HFFc6 (cell line): ENCODE data around the gene KRT77. TPM values are rescaled to one million over a fixed set of nuclear protein-coding genes. Genes with fewer than 3 reads are reported as not detected.

ENCODE experiments used
- DNase-seq: peaks from one replicate; pipeline ENCODE4 v3.0.0-alpha.2; 2018
- H3K27ac Mint-ChIP-seq: 2 replicates; pipeline ENCODE4 v1.8.0; 2020; ENCODE audit warnings: mild to moderate bottlenecking, mixed read lengths
- H3K27me3 Mint-ChIP-seq: 2 replicates; pipeline ENCODE4 v1.8.0; 2021; ENCODE audit warnings: mild to moderate bottlenecking, moderate library complexity, mixed read lengths; ENCODE audit not compliant: insufficient read depth
- H3K36me3 Mint-ChIP-seq: 2 replicates; pipeline ENCODE4 v1.8.0; 2021; ENCODE audit warnings: low read depth, mixed read lengths
- H3K4me1 Mint-ChIP-seq: 2 replicates; pipeline ENCODE4 v1.8.0; 2020; ENCODE audit warnings: low read depth, mixed read lengths
- H3K4me3 Mint-ChIP-seq: 2 replicates; pipeline ENCODE4 v1.8.0; 2020; ENCODE audit warnings: mild to moderate bottlenecking, moderate library complexity, mixed read lengths
- H3K9me3 Mint-ChIP-seq: 2 replicates; pipeline ENCODE4 v1.8.0; 2020; ENCODE audit warnings: mild to moderate bottlenecking, mixed read lengths
- CTCF ChIP-seq: fragments of 200-600 bp; sonication (generic); IDR thresholded peaks from 2 replicates; pipeline ENCODE4 v1.5.0; 2021; ENCODE audit warnings: antibody characterized with exemption, mild to moderate bottlenecking
- total RNA-seq, 6 experiments: library from RNA; stranded (reverse); fragmentation: NEBNext Ultra II Directional; extraction: Animal tissue kit (Norgen Biotek cat#: 25700); gene quantifications; 2 replicates in 1 of 6; 3 replicates in 5 of 6; pipeline ENCODE4 v1.2.3, GENCODE V29; 2021

KRT77 gene
- total RNA-seq, 6 experiments from 2014 or later = not detected

GRCh38 chr12:52730383-52730782 lies 27.1 kb upstream of the KRT77 start:
- Mint-ChIP-seq H3K27me3 (peaks cover 60% of the 10 kb centered on the region), H3K36me3 (no peaks in the 10 kb centered on the region), H3K4me3 (no peak overlapping the region), H3K9me3 (no peaks in the 10 kb centered on the region; the same call in 1 of the 2 replicates), H3K4me1 (no peaks in the 10 kb centered on the region), H3K27ac (no peak overlapping the region)
- no peak for DNase-seq
- no peak for TF ChIP-seq CTCF

DNA sequence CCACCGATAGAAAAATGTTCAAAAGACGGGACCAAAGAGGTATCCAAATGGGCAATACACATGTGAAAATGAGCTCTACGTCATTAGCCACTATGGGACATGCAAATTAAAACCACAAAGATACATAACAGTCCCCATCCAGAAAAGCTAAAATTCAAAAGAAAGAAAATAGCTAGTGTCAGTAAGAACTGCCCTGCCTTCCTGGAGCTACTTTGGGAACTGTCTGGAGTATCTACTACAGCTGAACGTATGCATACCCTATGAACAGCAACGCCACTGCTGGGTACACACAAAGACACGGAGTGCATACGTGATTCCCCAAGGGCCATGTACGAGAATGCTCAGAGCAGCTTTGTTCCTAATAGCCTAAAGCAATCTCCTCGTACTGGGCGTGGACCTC lies 25.8 kb upstream of the KRT77 start:
- Mint-ChIP-seq H3K4me1 (no peaks in the 10 kb centered on the region), H3K27me3 (peaks cover 54% of the 10 kb centered on the region), H3K27ac (no peak overlapping the region), H3K36me3 (no peaks in the 10 kb centered on the region), H3K4me3 (no peak overlapping the region), H3K9me3 (no peaks in the 10 kb centered on the region; the same call in 1 of the 2 replicates)
- no peak for DNase-seq
- no peak for TF ChIP-seq CTCF

GRCh38 chr12:52728374-52728773 lies 25.1 kb upstream of the KRT77 start:
- H3K9me3 Mint-ChIP-seq = no peaks in the 10 kb centered on the region; the same call in 1 of the 2 replicates
- H3K27me3 Mint-ChIP-seq = peaks cover 51% of the 10 kb centered on the region

DNA sequence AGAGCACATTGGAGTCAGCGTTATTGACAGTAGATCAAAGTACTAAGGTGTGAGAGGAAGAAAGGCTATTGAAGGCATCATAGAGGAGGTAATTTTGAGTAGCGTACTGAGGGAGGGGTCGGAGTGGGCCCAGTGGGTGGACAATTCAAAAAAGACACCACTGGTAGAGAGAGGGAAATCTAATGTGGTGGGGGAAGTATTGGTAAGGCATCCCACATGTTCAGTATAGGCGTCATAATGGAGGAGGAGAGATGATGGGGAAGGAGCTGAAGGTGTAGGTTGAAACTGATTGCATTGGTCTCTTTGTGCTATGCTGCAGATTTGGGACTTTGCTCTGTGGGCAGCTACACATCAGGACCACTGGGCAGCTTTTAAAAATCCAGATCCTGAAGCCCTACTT lies 23.7 kb upstream of the KRT77 start:
- no peak for TF ChIP-seq CTCF
- no peaks in the 10 kb centered on the region for H3K36me3 Mint-ChIP-seq
- H3K4me1 Mint-ChIP-seq = no peaks in the 10 kb centered on the region
- H3K9me3 Mint-ChIP-seq = no peaks in the 10 kb centered on the region; the same call in 1 of the 2 replicates
- H3K4me3 Mint-ChIP-seq = no peak overlapping the region
- DNase-seq = no peak
- H3K27me3 Mint-ChIP-seq = peaks cover 53% of the 10 kb centered on the region
- H3K27ac Mint-ChIP-seq = no peak overlapping the region

More at GRCh38 chr12:52728374-52728773, 25.1 kb upstream of the KRT77 start:
- H3K4me3 Mint-ChIP-seq = no peak overlapping the region
- no peak for DNase-seq
- H3K4me1 Mint-ChIP-seq = no peaks in the 10 kb centered on the region
- H3K36me3 Mint-ChIP-seq = no peaks in the 10 kb centered on the region
- H3K27ac Mint-ChIP-seq = no peak overlapping the region
- no peak for TF ChIP-seq CTCF

- peaks cover 50% of the 10 kb centered on the region for H3K27me3 Mint-ChIP-seq
- H3K4me3 Mint-ChIP-seq = no peak overlapping the region
- no peaks in the 10 kb centered on the region for H3K9me3 Mint-ChIP-seq
- no peak for TF ChIP-seq CTCF
- no peak overlapping the region for H3K27ac Mint-ChIP-seq
- DNase-seq = no peak
- no peaks in the 10 kb centered on the region for H3K36me3 Mint-ChIP-seq
- no peaks in the 10 kb centered on the region for H3K4me1 Mint-ChIP-seq
Observed at GRCh38 chr12:52726451-52726850, 23.1 kb upstream of the KRT77 start.

DNA sequence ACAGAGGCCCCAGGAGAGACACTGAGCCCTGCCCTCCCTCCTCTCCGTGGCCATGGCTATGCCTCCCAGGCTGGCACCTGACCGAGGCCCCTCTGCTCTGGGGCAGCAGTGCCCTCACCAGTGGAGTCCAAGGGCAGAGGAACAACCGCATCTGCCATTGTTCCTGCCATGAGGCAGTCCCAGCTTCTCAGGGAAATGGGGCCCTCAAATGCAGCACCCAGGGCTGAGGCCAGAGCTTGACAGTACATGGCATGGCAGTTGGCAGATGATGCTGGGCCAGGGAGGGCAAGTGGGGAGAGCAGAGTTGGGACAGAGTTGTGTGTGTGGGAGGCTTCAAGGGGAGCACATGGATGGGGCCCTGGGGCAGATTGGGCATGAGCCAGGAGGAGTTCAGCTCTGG lies 21.1 kb upstream of the KRT77 start:
- H3K4me3 Mint-ChIP-seq = no peak overlapping the region
- H3K36me3 Mint-ChIP-seq = no peaks in the 10 kb centered on the region
- no peak for DNase-seq
- TF ChIP-seq CTCF = no peak
- peaks cover 6% of the 10 kb centered on the region for H3K4me1 Mint-ChIP-seq
- H3K9me3 Mint-ChIP-seq = no peaks in the 10 kb centered on the region
- no peak overlapping the region for H3K27ac Mint-ChIP-seq
- peaks cover 45% of the 10 kb centered on the region for H3K27me3 Mint-ChIP-seq
